HEK293 (cell line): Measurements from ENCODE around the gene NABP2.

Experiments used
- GLI4 ChIP-seq: fragments of 450-650 bp; formaldehyde crosslinking; IDR thresholded peaks from 2 replicates; pipeline ENCODE4 v1.5.1; 2016; ENCODE audit warnings: missing biosample characterization, missing genetic modification characterization
- KLF16 ChIP-seq: fragments of 450-650 bp; formaldehyde crosslinking; IDR thresholded peaks from 2 replicates; pipeline ENCODE4 v1.5.1; 2017; ENCODE audit warnings: missing biosample characterization, missing genetic modification characterization
- PRDM6 ChIP-seq: fragments of 450-650 bp; formaldehyde crosslinking; IDR thresholded peaks from 2 replicates; pipeline ENCODE4 v1.5.1; 2017; ENCODE audit warnings: missing biosample characterization, missing genetic modification characterization
- REPIN1 ChIP-seq: fragments of 450-650 bp; formaldehyde crosslinking; IDR thresholded peaks from 2 replicates; pipeline ENCODE4 v1.5.1; 2017; ENCODE audit warnings: missing biosample characterization, missing genetic modification characterization, low read depth
- SP2 ChIP-seq: fragments of 450-650 bp; formaldehyde crosslinking; IDR thresholded peaks from 2 replicates; pipeline ENCODE4 v1.5.1; 2016; ENCODE audit warnings: missing biosample characterization, missing genetic modification characterization
- SP7 ChIP-seq: fragments of 450-650 bp; formaldehyde crosslinking; IDR thresholded peaks from 2 replicates; pipeline ENCODE4 v1.5.1; 2016; ENCODE audit warnings: missing biosample characterization, missing genetic modification characterization
- TRIM28 ChIP-seq: IDR thresholded peaks from 2 replicates; pipeline ENCODE4 v1.6.1; 2011; ENCODE audit warnings: low read length, control low read depth, borderline replicate concordance
- ZBTB21 ChIP-seq: fragments of 450-650 bp; formaldehyde crosslinking; IDR thresholded peaks from 2 replicates; pipeline ENCODE4 v1.5.1; 2017; ENCODE audit warnings: missing biosample characterization, missing genetic modification characterization
- ZNF169 ChIP-seq: fragments of 450-650 bp; formaldehyde crosslinking; IDR thresholded peaks from 2 replicates; pipeline ENCODE4 v1.5.1; 2016; ENCODE audit warnings: missing biosample characterization, missing genetic modification characterization
- ZNF311 ChIP-seq: fragments of 450-650 bp; formaldehyde crosslinking; IDR thresholded peaks from 2 replicates; pipeline ENCODE4 v1.5.1; 2017; ENCODE audit warnings: missing biosample characterization, missing genetic modification characterization, borderline replicate concordance
- ZNF354C ChIP-seq: fragments of 450-650 bp; formaldehyde crosslinking; IDR thresholded peaks from 2 replicates; pipeline ENCODE4 v1.5.1; 2016; ENCODE audit warnings: missing biosample characterization, missing genetic modification characterization, low read depth, borderline replicate concordance
- ZNF404 ChIP-seq: fragments of 450-650 bp; formaldehyde crosslinking; IDR thresholded peaks from 2 replicates; pipeline ENCODE4 v1.5.1; 2017; ENCODE audit warnings: missing biosample characterization, missing genetic modification characterization
- ZNF433 ChIP-seq: fragments of 450-650 bp; formaldehyde crosslinking; IDR thresholded peaks from 2 replicates; pipeline ENCODE4 v1.5.1; 2016; ENCODE audit warnings: missing biosample characterization, missing genetic modification characterization, low read depth
- ZNF530 ChIP-seq: fragments of 450-650 bp; formaldehyde crosslinking; IDR thresholded peaks from 2 replicates; pipeline ENCODE4 v1.5.1; 2016; ENCODE audit warnings: low read depth, missing biosample characterization, missing genetic modification characterization
- ZNF560 ChIP-seq: fragments of 450-650 bp; formaldehyde crosslinking; IDR thresholded peaks from 2 replicates; pipeline ENCODE4 v1.5.1; 2017; ENCODE audit warnings: missing biosample characterization, missing genetic modification characterization, borderline replicate concordance
- ZNF561 ChIP-seq: fragments of 450-650 bp; IDR thresholded peaks from 2 replicates; pipeline ENCODE4 v1.5.1; 2018; ENCODE audit warnings: missing biosample characterization, missing genetic modification characterization, borderline replicate concordance
- ZNF580 ChIP-seq: fragments of 450-650 bp; formaldehyde crosslinking; IDR thresholded peaks from 2 replicates; pipeline ENCODE4 v1.5.1; 2016; ENCODE audit warnings: missing biosample characterization, missing genetic modification characterization
- ZNF585B ChIP-seq: fragments of 450-650 bp; formaldehyde crosslinking; IDR thresholded peaks from 2 replicates; pipeline ENCODE4 v1.5.1; 2016; ENCODE audit warnings: missing biosample characterization, missing genetic modification characterization
- ZNF660 ChIP-seq: fragments of 450-650 bp; IDR thresholded peaks from 2 replicates; pipeline ENCODE4 v1.5.1; 2018; ENCODE audit warnings: missing biosample characterization, mild to moderate bottlenecking, missing genetic modification characterization
- ZNF692 ChIP-seq: fragments of 450-650 bp; formaldehyde crosslinking; IDR thresholded peaks from 2 replicates; pipeline ENCODE4 v1.5.1; 2016; ENCODE audit warnings: missing biosample characterization, missing genetic modification characterization
- ZNF843 ChIP-seq: fragments of 450-650 bp; formaldehyde crosslinking; IDR thresholded peaks from 2 replicates; pipeline ENCODE4 v1.5.1; 2016; ENCODE audit warnings: missing biosample characterization, missing genetic modification characterization
- ZSCAN30 ChIP-seq: fragments of 450-650 bp; IDR thresholded peaks from 2 replicates; pipeline ENCODE4 v1.5.1; 2018; ENCODE audit warnings: missing biosample characterization, mild to moderate bottlenecking, missing genetic modification characterization, moderate library complexity
- TF ChIP-seq, protein P1 (sequence below): fragments of 450-650 bp; formaldehyde crosslinking; optimal IDR thresholded peaks from 2 replicates; pipeline ENCODE3; 2016; ENCODE audit warnings: missing biosample characterization, mild to moderate bottlenecking, missing genetic modification characterization
- TF ChIP-seq, protein P2 (sequence below): fragments of 450-650 bp; formaldehyde crosslinking; IDR thresholded peaks from 2 replicates; pipeline ENCODE4 v1.5.1; 2016; ENCODE audit warnings: missing biosample characterization, missing genetic modification characterization
- TF ChIP-seq, protein P3 (sequence below): fragments of 450-650 bp; formaldehyde crosslinking; IDR thresholded peaks from 2 replicates; pipeline ENCODE4 v1.5.1; 2016; ENCODE audit warnings: missing biosample characterization, missing genetic modification characterization
- TF ChIP-seq, protein P4 (sequence below): fragments of 450-650 bp; formaldehyde crosslinking; IDR thresholded peaks from 2 replicates; pipeline ENCODE4 v1.5.1; 2016; ENCODE audit warnings: missing biosample characterization, missing genetic modification characterization
- TF ChIP-seq, protein P5 (sequence below): fragments of 450-650 bp; formaldehyde crosslinking; IDR thresholded peaks from 2 replicates; pipeline ENCODE4 v1.5.1; 2016; ENCODE audit warnings: missing biosample characterization, missing genetic modification characterization

NABP2 gene

GRCh38 chr12:56224102-56224701 lies at the start of gene NABP2 (continued):
- TF ChIP-seq, protein P1, sequence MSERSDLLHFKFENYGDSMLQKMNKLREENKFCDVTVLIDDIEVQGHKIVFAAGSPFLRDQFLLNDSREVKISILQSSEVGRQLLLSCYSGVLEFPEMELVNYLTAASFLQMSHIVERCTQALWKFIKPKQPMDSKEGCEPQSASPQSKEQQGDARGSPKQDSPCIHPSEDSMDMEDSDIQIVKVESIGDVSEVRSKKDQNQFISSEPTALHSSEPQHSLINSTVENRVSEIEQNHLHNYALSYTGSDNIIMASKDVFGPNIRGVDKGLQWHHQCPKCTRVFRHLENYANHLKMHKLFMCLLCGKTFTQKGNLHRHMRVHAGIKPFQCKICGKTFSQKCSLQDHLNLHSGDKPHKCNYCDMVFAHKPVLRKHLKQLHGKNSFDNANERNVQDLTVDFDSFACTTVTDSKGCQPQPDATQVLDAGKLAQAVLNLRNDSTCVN = peak; percentile 87
- TF ChIP-seq SP7 (tag by site-specific recombination) (peak; percentile 69; the same call in 1 of the 2 replicates), ZNF580 (tag by site-specific recombination) (peak; percentile 90), ZNF843 (no peak), ZSCAN30 (tag by site-specific recombination) (0 out of 2 replicates have a peak, but pooled peaks have one; percentile 26), ZNF530 (tag by site-specific recombination) (no peak), PRDM6 (no peak), ZNF560 (tag by site-specific recombination) (no peak), ZNF404 (tag by site-specific recombination) (no peak), SP2 (tag by site-specific recombination) (peak; percentile 99), ZNF561 (tag by site-specific recombination) (peak; percentile 76), KLF16 (tag by site-specific recombination) (no peak), REPIN1 (tag by site-specific recombination) (no peak), ZNF311 (tag by site-specific recombination) (no peak), GLI4 (tag by site-specific recombination) (no peak), TRIM28 (peak; percentile 76; the same call in 1 of the 2 replicates), ZBTB21 (no peak), ZNF169 (no peak), ZNF433 (tag by site-specific recombination) (no peak), ZNF692 (peak; percentile 41; the same call in 1 of the 2 replicates), ZNF660 (tag by site-specific recombination) (peak; percentile 77; the same call in 1 of the 2 replicates), ZNF354C (tag by site-specific recombination) (no peak), ZNF585B (tag by site-specific recombination) (no peak)
- TF ChIP-seq, protein P2, sequence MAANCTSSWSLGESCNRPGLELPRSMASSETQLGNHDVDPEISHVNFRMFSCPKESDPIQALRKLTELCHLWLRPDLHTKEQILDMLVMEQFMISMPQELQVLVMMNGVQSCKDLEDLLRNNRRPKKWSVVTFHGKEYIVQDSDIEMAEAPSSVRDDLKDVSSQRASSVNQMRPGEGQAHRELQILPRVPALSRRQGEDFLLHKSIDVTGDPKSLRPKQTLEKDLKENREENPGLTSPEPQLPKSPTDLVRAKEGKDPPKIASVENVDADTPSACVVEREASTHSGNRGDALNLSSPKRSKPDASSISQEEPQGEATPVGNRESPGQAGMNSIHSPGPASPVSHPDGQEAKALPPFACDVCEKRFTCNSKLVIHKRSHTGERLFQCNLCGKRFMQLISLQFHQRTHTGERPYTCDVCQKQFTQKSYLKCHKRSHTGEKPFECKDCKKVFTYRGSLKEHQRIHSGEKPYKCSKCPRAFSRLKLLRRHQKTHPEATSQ (tag by site-specific recombination) = no peak
- TF ChIP-seq, protein P3, sequence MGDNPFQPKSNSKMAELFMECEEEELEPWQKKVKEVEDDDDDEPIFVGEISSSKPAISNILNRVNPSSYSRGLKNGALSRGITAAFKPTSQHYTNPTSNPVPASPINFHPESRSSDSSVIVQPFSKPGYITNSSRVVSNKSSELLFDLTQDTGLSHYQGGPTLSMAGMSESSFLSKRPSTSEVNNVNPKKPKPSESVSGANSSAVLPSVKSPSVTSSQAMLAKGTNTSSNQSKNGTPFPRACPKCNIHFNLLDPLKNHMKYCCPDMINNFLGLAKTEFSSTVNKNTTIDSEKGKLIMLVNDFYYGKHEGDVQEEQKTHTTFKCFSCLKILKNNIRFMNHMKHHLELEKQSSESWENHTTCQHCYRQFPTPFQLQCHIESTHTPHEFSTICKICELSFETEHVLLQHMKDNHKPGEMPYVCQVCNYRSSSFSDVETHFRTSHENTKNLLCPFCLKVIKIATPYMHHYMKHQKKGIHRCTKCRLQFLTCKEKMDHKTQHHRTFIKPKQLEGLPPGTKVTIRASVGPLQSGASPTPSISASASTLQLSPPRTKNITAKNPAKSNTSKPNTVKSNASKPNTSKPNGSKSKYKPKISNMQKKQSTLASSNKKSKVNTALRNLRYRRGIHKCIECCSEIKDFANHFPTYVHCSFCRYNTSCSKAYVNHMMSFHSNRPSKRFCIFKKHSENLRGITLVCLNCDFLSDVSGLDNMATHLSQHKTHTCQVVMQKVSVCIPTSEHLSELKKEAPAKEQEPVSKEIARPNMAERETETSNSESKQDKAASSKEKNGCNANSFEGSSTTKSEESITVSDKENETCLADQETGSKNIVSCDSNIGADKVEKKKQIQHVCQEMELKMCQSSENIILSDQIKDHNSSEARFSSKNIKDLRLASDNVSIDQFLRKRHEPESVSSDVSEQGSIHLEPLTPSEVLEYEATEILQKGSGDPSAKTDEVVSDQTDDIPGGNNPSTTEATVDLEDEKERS (tag by site-specific recombination) = no peak
- TF ChIP-seq, protein P4, sequence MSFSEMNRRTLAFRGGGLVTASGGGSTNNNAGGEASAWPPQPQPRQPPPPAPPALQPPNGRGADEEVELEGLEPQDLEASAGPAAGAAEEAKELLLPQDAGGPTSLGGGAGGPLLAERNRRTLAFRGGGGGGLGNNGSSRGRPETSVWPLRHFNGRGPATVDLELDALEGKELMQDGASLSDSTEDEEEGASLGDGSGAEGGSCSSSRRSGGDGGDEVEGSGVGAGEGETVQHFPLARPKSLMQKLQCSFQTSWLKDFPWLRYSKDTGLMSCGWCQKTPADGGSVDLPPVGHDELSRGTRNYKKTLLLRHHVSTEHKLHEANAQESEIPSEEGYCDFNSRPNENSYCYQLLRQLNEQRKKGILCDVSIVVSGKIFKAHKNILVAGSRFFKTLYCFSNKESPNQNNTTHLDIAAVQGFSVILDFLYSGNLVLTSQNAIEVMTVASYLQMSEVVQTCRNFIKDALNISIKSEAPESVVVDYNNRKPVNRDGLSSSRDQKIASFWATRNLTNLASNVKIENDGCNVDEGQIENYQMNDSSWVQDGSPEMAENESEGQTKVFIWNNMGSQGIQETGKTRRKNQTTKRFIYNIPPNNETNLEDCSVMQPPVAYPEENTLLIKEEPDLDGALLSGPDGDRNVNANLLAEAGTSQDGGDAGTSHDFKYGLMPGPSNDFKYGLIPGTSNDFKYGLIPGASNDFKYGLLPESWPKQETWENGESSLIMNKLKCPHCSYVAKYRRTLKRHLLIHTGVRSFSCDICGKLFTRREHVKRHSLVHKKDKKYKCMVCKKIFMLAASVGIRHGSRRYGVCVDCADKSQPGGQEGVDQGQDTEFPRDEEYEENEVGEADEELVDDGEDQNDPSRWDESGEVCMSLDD (tag by site-specific recombination) = peak; percentile 40
- TF ChIP-seq, protein P5, sequence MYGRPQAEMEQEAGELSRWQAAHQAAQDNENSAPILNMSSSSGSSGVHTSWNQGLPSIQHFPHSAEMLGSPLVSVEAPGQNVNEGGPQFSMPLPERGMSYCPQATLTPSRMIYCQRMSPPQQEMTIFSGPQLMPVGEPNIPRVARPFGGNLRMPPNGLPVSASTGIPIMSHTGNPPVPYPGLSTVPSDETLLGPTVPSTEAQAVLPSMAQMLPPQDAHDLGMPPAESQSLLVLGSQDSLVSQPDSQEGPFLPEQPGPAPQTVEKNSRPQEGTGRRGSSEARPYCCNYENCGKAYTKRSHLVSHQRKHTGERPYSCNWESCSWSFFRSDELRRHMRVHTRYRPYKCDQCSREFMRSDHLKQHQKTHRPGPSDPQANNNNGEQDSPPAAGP (tag by site-specific recombination) = peak; percentile 78
